ENCODE results near the gene BBS4. TPM values are rescaled to one million over a fixed set of nuclear protein-coding genes. Genes with fewer than 3 reads are reported as not detected.

BBS4 gene
- total and polyA plus RNA-seq, 9 of the 15 experiments (the other 6 are each of a cell fraction or from before 2014, with no cell fraction given): 25.1 to 80.7 (median 38.9) TPM

- BruUV-seq (replicated peaks): no TSS peak
- in situ Hi-C loops (cut with MboI): no loop called here
- H3K9ac ChIP-seq (ENCODE audit: insufficient read depth in 1 of 2, low read depth in 2 of 2, low read length in 2 of 2): no peak overlapping the region
- 87% methylated on average over 5 of the region's 5 CpGs for WGBS (ENCODE audit: insufficient coverage, low coverage, missing lambda C conversion rate)
- no peaks in the 10 kb centered on the region; the same call in 1 of the 2 replicates for H3K9me3 ChIP-seq (replicated peaks; ENCODE audit: control insufficient read depth, insufficient read depth, low read depth, low read length)
- no peak overlapping the region for H3K4me3 ChIP-seq
- peaks cover 5% of the 10 kb centered on the region; the same call in 1 of the 3 replicates for H3K36me3 ChIP-seq (ENCODE audit: control insufficient read depth, insufficient read depth, low read length)
- ATAC-seq (no peak), FAIRE-seq (no peak), DNase-seq (ENCODE audit: extremely low read depth in 1 of 4, low spot score in 3 of 4) (no peak)
- no peaks in the 10 kb centered on the region for H4K20me1 ChIP-seq (replicated peaks; ENCODE audit: control insufficient read depth, insufficient read depth, low read length)
- H3K27me3 ChIP-seq (ENCODE audit: control insufficient read depth in 2 of 2, insufficient read depth in 2 of 2, low read length in 2 of 2): no peaks in the 10 kb centered on the region
- no peak overlapping the region for H2AFZ ChIP-seq (ENCODE audit: low read depth, low read length)
- intact Hi-C loops (cut with micrococcal nuclease): no loop called here
- ChIA-PET CTCF (ENCODE audit: low intra/inter-chr PET ratio) (no interaction called here), POLR2A (no interaction called here)
- TF ChIP-seq ZNF23 (CRISPR knock-in tag; IDR thresholded peaks at IDR 0.05) (no peak), STAT5B (CRISPR knock-in tag; IDR thresholded peaks at IDR 0.05) (no peak), SRF (CRISPR knock-in tag; IDR thresholded peaks at IDR 0.05) (no peak), ZNF197 (CRISPR knock-in tag; IDR thresholded peaks at IDR 0.05; ENCODE audit: low read depth) (no peak), ZNF511 (CRISPR knock-in tag; IDR thresholded peaks at IDR 0.05) (no peak), ZFX (CRISPR knock-in tag; IDR thresholded peaks at IDR 0.05) (no peak), SLC30A9 (CRISPR knock-in tag; IDR thresholded peaks at IDR 0.05) (no peak), BMI1 (IDR thresholded peaks at IDR 0.05; ENCODE audit: low read length) (no peak), NKRF (IDR thresholded peaks at IDR 0.05; ENCODE audit: borderline replicate concordance) (no peak), ZC3H8 (IDR thresholded peaks at IDR 0.05) (no peak), MBD1 (CRISPR knock-in tag; IDR thresholded peaks at IDR 0.05) (no peak), ZNF280B (CRISPR knock-in tag; IDR thresholded peaks at IDR 0.05) (no peak), ZKSCAN8 (CRISPR knock-in tag; IDR thresholded peaks at IDR 0.05) (no peak), ZNF431 (CRISPR knock-in tag; IDR thresholded peaks at IDR 0.05) (no peak), STAG1 (CRISPR knock-in tag; IDR thresholded peaks at IDR 0.05; ENCODE audit: borderline replicate concordance) (no peak)
- peaks cover 36% of the 10 kb centered on the region for H3K79me2 ChIP-seq (ENCODE audit: control insufficient read depth, insufficient read depth, low read length)
- H3K4me2 ChIP-seq (ENCODE audit: insufficient read depth, low read length): no peak overlapping the region
- no peak overlapping the region for H3K27ac ChIP-seq (ENCODE audit: extremely low read depth, low read depth, low read length)
- no peaks in the 10 kb centered on the region for H3K4me1 ChIP-seq (replicated peaks in 1 of 2; ENCODE audit: control insufficient read depth in 2 of 2, insufficient read depth in 2 of 2, low read length in 2 of 2)
- no peaks in the 10 kb centered on the region for H3K9me1 ChIP-seq (ENCODE audit: control insufficient read depth, insufficient read depth, low read length)
Measured at GRCh38 chr15:72690938-72691337, 4.9 kb downstream of the BBS4 start.

Measured in K562 (cell line).